ENCODE measurements around the gene ATP11A. TPM values are rescaled to one million over a fixed set of nuclear protein-coding genes. Genes with fewer than 3 reads are reported as not detected.

Gene ATP11A
- 11.5 TPM for total RNA-seq

DNA sequence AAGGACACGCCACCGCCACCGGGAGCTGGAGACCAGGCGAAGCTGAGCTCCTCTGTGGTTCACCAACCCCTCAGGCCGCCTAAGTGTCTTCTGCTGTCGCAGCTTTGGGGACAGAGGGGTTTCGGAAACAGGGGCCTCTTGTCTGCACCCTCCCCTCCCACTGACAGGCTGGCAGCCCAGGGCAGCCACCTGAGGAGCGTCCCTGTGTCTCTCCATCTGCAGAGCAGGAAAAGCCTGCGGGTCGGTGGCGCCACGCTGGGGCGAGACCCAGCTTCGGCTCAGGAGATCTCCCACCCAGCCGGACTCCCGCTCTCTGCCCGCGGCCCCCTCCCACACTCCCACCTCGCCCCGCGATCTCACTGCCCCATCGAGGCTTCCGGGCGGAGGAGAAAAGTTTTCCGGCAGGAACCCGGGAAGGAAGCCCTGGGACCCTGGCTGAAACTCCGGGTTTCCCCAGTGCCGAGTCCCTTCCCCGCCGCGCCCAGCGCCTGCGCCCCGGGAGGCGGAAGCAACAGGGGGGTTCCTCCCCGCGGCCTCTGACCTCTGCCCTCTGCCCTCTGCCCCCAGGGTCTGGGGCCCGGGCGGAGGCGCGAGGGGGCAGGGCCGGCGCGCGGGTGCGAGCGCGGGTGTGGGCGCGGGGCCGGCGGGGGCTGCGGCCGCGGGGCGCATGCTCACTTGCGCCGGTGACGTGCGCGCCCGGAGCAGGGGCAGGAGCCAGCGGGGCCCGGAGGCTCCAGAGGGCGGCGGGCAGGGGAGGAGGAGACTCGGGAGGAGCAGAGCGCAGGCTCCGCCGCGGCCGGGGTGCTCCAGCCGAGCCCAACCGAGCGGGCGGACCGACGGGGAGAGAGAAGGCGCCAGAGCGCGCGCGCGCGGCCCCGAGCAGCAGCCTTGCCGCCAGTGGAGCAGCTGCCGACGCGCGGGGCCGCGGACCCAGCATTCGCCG lies at the start of gene ATP11A:
Gene ATP11A, plus strand, starts transcription at position 736 of the 943 bp plus-strand sequence. CDS start 379 bp downstream, outside the sequence.
- peak within 1 kb of the TSS; percentile 74 to 90 (median 85) for H3K9ac ChIP-seq (ENCODE audit: low read depth in 1 of 3, low read length in 3 of 3)
- peak within 1 kb of the TSS; percentile 89 for H3K27ac ChIP-seq (ENCODE audit: low read depth, low read length)
- no peaks in the 10 kb centered on the region for H3K9me3 ChIP-seq (ENCODE audit: control insufficient read depth in 3 of 3, low read length in 3 of 3)
- H3K4me3 ChIP-seq (ENCODE audit: low read length in 3 of 3) = peak within 1 kb of the TSS; percentile 76 to 78 (median 77)
- H3K4me1 ChIP-seq (ENCODE audit: control insufficient read depth in 3 of 3, insufficient read depth in 3 of 3, low read length in 3 of 3) = peaks cover 20 to 39% (median 30%) of the 10 kb centered on the region in 3 donors
- no peaks in the 10 kb centered on the region for H3K27me3 ChIP-seq (ENCODE audit: control insufficient read depth in 3 of 3, insufficient read depth in 3 of 3, low read length in 3 of 3)
- no peaks in the 10 kb centered on the region for H3K36me3 ChIP-seq (ENCODE audit: control insufficient read depth in 3 of 3, insufficient read depth in 3 of 3, low read length in 3 of 3)

DNA sequence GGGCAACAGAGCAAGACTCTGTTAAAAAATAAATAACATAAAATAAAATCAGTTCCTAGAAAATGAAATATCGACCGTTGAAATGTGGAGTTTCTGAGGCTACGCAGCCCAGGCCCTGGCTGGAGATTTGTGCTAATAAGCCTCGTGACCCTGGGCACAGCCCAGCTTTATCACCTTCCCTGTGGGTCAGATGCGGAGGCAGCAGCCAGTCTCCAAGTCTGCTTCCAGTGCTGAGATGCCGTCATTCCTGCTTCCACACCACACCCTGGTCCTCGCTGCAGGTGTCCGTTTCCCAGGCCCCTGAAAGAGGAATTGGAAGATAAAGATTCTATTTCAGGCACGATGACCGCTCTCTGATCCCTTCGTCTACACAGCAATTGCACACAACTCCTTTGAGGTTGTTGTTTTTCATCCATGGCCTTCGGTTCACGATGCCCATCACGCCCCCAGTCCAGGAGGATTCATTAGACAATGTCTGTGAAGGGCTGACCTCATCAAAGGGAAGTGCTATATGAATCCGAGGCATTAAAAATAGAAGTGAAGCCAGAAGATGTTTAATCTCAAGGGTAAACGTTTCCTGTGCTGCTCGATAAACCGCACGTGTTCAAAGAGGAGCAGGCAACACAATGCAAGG lies 48.3 kb upstream of the ATP11A start:
- no peaks in the 10 kb centered on the region for H3K36me3 ChIP-seq (ENCODE audit: control insufficient read depth in 3 of 3, insufficient read depth in 3 of 3, low read length in 3 of 3)
- H3K27ac ChIP-seq (ENCODE audit: low read depth, low read length) = no peak overlapping the region
- peaks cover 26 to 30% (median 29%) of the 10 kb centered on the region in 3 donors for H3K27me3 ChIP-seq (ENCODE audit: control insufficient read depth in 3 of 3, insufficient read depth in 3 of 3, low read length in 3 of 3)
- H3K4me3 ChIP-seq (ENCODE audit: low read length in 3 of 3) = no peak overlapping the region
- no peak overlapping the region for H3K9ac ChIP-seq (ENCODE audit: low read depth in 1 of 3, low read length in 3 of 3)
- no peaks in the 10 kb centered on the region for H3K9me3 ChIP-seq (ENCODE audit: control insufficient read depth in 3 of 3, low read length in 3 of 3)
- peaks cover 0 to 2% (median 0%) of the 10 kb centered on the region in 3 donors for H3K4me1 ChIP-seq (ENCODE audit: control insufficient read depth in 3 of 3, insufficient read depth in 3 of 3, low read length in 3 of 3)

DNA sequence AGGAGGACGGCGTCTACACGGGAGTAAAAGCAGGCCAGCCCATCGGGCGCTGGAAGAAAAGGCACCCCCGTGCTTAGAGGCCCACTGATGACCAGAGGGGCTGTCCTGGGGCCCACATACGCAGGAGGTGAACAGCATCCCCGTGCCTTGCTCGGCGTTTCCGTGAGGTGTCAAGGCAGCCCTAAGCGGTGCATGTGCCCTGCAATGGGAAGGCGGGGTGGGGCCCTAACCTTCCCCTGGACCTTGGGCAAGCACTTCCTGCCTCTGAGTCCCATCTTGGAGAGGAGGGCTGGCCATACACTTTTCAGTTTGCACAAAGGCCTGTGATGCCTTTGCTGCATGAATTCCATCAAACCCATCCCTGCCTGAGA lies 47.8 kb upstream of the ATP11A start:
- H3K27me3 ChIP-seq (ENCODE audit: control insufficient read depth in 3 of 3, insufficient read depth in 3 of 3, low read length in 3 of 3) = peaks cover 21 to 25% (median 24%) of the 10 kb centered on the region in 3 donors
- H3K27ac ChIP-seq (ENCODE audit: low read depth, low read length) = no peak overlapping the region
- no peaks in the 10 kb centered on the region for H3K36me3 ChIP-seq (ENCODE audit: control insufficient read depth in 3 of 3, insufficient read depth in 3 of 3, low read length in 3 of 3)
- no peak overlapping the region for H3K9ac ChIP-seq (ENCODE audit: low read depth in 1 of 3, low read length in 3 of 3)
- H3K4me1 ChIP-seq (ENCODE audit: control insufficient read depth in 3 of 3, insufficient read depth in 3 of 3, low read length in 3 of 3) = peaks cover 0 to 2% (median 0%) of the 10 kb centered on the region in 3 donors
- H3K4me3 ChIP-seq (ENCODE audit: low read length in 3 of 3) = no peak overlapping the region
- H3K9me3 ChIP-seq (ENCODE audit: control insufficient read depth in 3 of 3, low read length in 3 of 3) = no peaks in the 10 kb centered on the region

DNA sequence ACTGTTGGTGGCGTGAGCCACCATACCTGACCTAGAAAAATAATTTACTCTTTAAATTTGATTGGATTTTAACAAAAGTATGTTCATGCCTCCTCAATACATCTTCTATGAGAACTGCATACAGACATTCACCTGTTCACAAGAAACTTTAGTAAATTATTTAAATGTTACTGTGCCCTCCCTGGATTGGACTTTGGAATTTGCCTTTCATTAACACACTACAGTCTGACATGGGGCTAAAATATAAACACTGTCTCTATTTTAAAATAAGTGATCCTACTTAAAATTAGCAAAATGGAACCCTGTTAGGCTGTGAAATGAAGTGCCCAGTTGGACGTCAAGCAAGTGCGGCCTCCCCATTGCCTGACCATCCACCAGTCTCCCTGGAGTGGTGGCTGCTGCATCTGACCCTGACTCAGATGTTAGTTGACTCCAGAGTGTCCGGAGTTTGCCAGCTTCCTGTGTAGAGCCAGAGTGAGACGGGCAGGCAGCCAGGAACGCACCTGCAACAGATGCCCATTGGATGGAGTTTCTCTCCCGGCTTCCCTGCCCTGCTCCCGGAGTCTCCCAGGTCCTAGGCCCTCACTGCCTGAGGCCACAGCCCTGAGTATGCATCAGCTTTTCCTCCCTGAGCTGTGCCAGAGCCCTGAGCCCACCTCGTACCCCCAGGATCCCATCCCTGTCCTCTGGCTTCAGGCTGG lies 45.9 kb upstream of the ATP11A start:
- Histone ChIP-seq H3K9ac (ENCODE audit: low read depth in 1 of 3, low read length in 3 of 3) (no peak overlapping the region), H3K27me3 (ENCODE audit: control insufficient read depth in 3 of 3, insufficient read depth in 3 of 3, low read length in 3 of 3) (peaks cover 8 to 12% (median 9%) of the 10 kb centered on the region in 3 donors), H3K27ac (ENCODE audit: low read depth, low read length) (no peak overlapping the region), H3K9me3 (ENCODE audit: control insufficient read depth in 3 of 3, low read length in 3 of 3) (no peaks in the 10 kb centered on the region), H3K4me1 (ENCODE audit: control insufficient read depth in 3 of 3, insufficient read depth in 3 of 3, low read length in 3 of 3) (peaks cover 0 to 2% (median 0%) of the 10 kb centered on the region in 3 donors), H3K4me3 (ENCODE audit: low read length in 3 of 3) (no peak overlapping the region), H3K36me3 (ENCODE audit: control insufficient read depth in 3 of 3, insufficient read depth in 3 of 3, low read length in 3 of 3) (no peaks in the 10 kb centered on the region)

DNA sequence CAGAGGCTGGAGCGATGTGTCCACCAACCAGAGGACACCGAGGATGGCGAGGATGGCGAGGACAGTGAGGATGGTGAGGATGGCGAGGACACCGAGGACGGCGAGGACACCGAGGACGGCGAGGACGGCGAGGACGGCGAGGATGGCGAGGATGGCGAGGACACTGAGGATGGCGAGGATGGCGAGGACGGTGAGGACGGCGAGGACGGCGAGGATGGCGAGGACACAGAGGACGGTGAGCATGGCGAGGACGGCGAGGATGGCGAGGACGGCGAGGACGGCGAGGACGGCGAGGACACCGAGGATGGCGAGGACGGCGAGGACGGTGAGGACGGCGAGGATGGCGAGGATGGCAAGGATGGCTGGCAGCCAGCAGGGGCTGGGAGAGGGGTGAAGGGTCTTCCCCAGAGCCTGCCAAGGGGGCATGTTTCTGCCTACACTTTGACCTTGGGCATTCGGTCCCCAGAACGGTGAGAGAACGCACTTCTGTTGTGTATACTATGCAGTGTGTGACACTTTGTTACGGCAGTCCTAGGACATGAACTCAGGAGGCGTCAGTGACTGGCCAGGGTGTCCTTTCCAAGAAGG lies 44.4 kb upstream of the ATP11A start:
- H3K4me1 ChIP-seq (ENCODE audit: control insufficient read depth in 3 of 3, insufficient read depth in 3 of 3, low read length in 3 of 3) = peaks cover 0 to 2% (median 0%) of the 10 kb centered on the region in 3 donors
- no peak overlapping the region for H3K27ac ChIP-seq (ENCODE audit: low read depth, low read length)
- no peak overlapping the region for H3K4me3 ChIP-seq (ENCODE audit: low read length in 3 of 3)
- no peaks in the 10 kb centered on the region for H3K27me3 ChIP-seq (ENCODE audit: control insufficient read depth in 3 of 3, insufficient read depth in 3 of 3, low read length in 3 of 3)
- H3K9ac ChIP-seq (ENCODE audit: low read depth in 1 of 3, low read length in 3 of 3) = no peak overlapping the region
- H3K9me3 ChIP-seq (ENCODE audit: control insufficient read depth in 3 of 3, low read length in 3 of 3) = no peaks in the 10 kb centered on the region
- no peaks in the 10 kb centered on the region for H3K36me3 ChIP-seq (ENCODE audit: control insufficient read depth in 3 of 3, insufficient read depth in 3 of 3, low read length in 3 of 3)

DNA sequence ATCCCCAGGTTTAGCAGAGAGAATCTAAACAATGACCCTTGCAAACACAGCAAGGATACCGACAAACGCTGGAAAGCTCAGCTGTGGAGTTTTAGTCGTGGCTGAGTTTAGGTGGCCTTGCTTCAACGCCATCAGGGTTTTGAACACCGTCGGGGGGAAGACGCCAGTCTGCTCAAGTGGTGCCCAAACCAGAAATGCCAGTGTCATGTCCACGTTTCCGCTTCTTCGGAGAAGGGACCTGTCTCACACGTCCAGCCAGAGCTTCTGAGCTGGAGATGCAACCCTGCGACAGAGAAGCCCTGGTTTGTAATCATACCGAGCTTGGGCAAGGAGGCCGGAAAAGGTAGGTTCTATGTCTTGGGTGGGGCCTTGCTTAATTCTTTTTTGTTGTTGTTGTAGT lies 42.6 kb upstream of the ATP11A start:
- Histone ChIP-seq H3K4me3 (ENCODE audit: low read length in 3 of 3) (no peak overlapping the region), H3K27me3 (ENCODE audit: control insufficient read depth in 3 of 3, insufficient read depth in 3 of 3, low read length in 3 of 3) (peaks cover 0 to 2% (median 0%) of the 10 kb centered on the region in 3 donors), H3K9me3 (ENCODE audit: control insufficient read depth in 3 of 3, low read length in 3 of 3) (no peaks in the 10 kb centered on the region), H3K4me1 (ENCODE audit: control insufficient read depth in 3 of 3, insufficient read depth in 3 of 3, low read length in 3 of 3) (peaks cover 0 to 3% (median 0%) of the 10 kb centered on the region in 3 donors), H3K27ac (ENCODE audit: low read depth, low read length) (no peak overlapping the region), H3K36me3 (ENCODE audit: control insufficient read depth in 3 of 3, insufficient read depth in 3 of 3, low read length in 3 of 3) (no peaks in the 10 kb centered on the region), H3K9ac (ENCODE audit: low read depth in 1 of 3, low read length in 3 of 3) (no peak overlapping the region)

DNA sequence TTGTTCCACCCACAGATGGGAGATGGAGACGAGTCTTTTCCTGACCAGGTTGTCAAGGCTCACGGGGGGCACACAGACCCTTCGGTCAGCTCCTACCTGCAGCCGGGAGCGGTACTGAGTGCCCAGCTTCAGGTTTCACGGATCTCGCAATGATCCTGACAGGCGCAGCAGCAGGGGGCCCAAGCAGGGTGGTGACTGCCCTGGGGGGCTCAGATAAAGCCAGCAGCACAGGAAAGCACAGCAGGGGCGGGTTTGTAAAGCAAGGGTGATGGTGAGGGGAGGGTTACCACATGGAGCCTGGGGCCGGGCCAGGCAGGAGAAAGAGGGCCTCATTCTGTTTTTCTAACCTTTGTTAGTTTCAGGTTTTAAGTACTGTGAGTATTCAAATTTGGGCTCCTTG lies 41.7 kb upstream of the ATP11A start:
- Histone ChIP-seq H3K36me3 (ENCODE audit: control insufficient read depth in 3 of 3, insufficient read depth in 3 of 3, low read length in 3 of 3) (no peaks in the 10 kb centered on the region), H3K4me1 (ENCODE audit: control insufficient read depth in 3 of 3, insufficient read depth in 3 of 3, low read length in 3 of 3) (peaks cover 0 to 3% (median 0%) of the 10 kb centered on the region in 3 donors), H3K9ac (ENCODE audit: low read depth in 1 of 3, low read length in 3 of 3) (no peak overlapping the region), H3K27me3 (ENCODE audit: control insufficient read depth in 3 of 3, insufficient read depth in 3 of 3, low read length in 3 of 3) (peaks cover 0 to 2% (median 0%) of the 10 kb centered on the region in 3 donors), H3K27ac (ENCODE audit: low read depth, low read length) (no peak overlapping the region), H3K9me3 (ENCODE audit: control insufficient read depth in 3 of 3, low read length in 3 of 3) (no peaks in the 10 kb centered on the region), H3K4me3 (ENCODE audit: low read length in 3 of 3) (no peak overlapping the region)

DNA sequence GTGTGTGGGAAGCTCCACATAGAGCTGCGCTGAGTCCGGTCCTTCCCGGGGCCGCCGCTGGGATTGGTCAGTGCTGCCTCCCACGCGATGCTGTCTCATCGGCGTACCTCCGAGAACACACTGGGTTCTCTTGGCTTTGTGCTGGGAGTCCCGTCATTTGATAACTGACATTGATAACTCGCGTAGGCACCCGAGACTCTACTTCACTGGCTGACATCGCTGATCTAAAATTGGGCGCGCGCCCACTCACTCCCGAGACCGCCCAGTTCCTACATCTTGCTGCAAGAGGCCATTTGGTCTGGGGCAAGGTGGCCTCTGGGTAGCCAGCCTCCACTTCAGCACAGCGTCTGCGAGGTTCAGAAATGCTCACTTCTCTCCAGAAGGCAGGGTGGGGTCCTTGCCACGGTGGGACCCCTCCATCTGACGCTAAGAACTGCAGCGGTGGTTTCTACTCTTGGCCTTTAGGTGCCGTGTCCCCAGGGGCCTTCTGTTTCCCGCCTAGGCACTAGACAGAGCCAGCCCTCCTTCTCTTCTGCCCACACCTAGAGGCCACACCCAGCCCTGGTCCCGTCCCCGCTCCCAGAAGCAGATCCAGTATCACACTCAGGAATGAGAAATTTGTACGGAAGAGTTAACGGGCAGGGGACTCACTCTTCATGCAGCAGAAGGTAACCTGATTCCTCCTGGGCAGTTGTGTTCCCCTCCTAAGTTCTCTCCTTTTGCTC lies 40.7 kb upstream of the ATP11A start:
- Histone ChIP-seq H3K4me3 (ENCODE audit: low read length in 3 of 3) (no peak overlapping the region), H3K9me3 (ENCODE audit: control insufficient read depth in 3 of 3, low read length in 3 of 3) (no peaks in the 10 kb centered on the region), H3K4me1 (ENCODE audit: control insufficient read depth in 3 of 3, insufficient read depth in 3 of 3, low read length in 3 of 3) (peaks cover 0 to 3% (median 0%) of the 10 kb centered on the region in 3 donors), H3K36me3 (ENCODE audit: control insufficient read depth in 3 of 3, insufficient read depth in 3 of 3, low read length in 3 of 3) (no peaks in the 10 kb centered on the region), H3K9ac (ENCODE audit: low read depth in 1 of 3, low read length in 3 of 3) (no peak overlapping the region), H3K27me3 (ENCODE audit: control insufficient read depth in 3 of 3, insufficient read depth in 3 of 3, low read length in 3 of 3) (peaks cover 0 to 2% (median 0%) of the 10 kb centered on the region in 3 donors), H3K27ac (ENCODE audit: low read depth, low read length) (no peak overlapping the region)

DNA sequence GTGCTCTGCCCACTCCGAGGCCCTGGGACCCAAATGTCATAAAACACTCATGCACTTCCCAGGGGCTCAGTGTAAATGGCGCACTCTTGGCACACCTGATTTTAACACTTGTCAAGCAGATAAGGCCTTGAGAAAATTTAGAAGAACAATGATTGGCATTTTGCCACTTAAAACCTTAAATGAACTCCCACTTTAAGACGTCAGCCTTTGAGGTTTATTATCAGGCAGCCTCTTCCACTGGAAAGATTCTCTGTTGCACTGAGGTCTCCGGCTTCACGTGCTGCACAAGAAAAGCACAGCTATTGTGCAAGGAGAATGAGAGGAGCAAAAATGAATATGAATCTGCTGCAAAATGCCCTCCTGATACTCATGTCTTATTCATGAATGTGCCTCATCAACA lies 38.5 kb upstream of the ATP11A start:
- no peak overlapping the region for H3K4me3 ChIP-seq (ENCODE audit: low read length in 3 of 3)
- no peaks in the 10 kb centered on the region for H3K36me3 ChIP-seq (ENCODE audit: control insufficient read depth in 3 of 3, insufficient read depth in 3 of 3, low read length in 3 of 3)
- no peak overlapping the region for H3K27ac ChIP-seq (ENCODE audit: low read depth, low read length)
- peaks cover 0 to 2% (median 0%) of the 10 kb centered on the region in 3 donors for H3K27me3 ChIP-seq (ENCODE audit: control insufficient read depth in 3 of 3, insufficient read depth in 3 of 3, low read length in 3 of 3)
- H3K9me3 ChIP-seq (ENCODE audit: control insufficient read depth in 3 of 3, low read length in 3 of 3) = no peaks in the 10 kb centered on the region
- H3K9ac ChIP-seq (ENCODE audit: low read depth in 1 of 3, low read length in 3 of 3) = no peak overlapping the region
- H3K4me1 ChIP-seq (ENCODE audit: control insufficient read depth in 3 of 3, insufficient read depth in 3 of 3, low read length in 3 of 3) = peaks cover 0 to 3% (median 0%) of the 10 kb centered on the region in 3 donors

Data from skeletal muscle tissue (tissue), 4 donors.